Bronchial epithelial cell (primary cell): ENCODE results near the gene RGS3. TPM values are rescaled to one million over a fixed set of nuclear protein-coding genes. Genes with fewer than 3 reads are reported as not detected.
A peak's percentile ranks its signal among the peaks of the same experiment; 100 is the strongest.

Experiments used
- DNase-seq: peaks from one replicate; pipeline ENCODE4 v3.0.0-alpha.2; 2010; ENCODE audit warnings: low read depth
- FAIRE-seq: peaks from 2 replicates; lab custom pipeline; 2011; peaks lifted over from hg19 to GRCh38; lab: Jason Lieb, UNC
- H3K27me3 ChIP-seq: 2 replicates; pipeline ENCODE4 v1.5.1; 2011; ENCODE audit warnings: low read length; ENCODE audit not compliant: control insufficient read depth, insufficient read depth
- H3K36me3 ChIP-seq: 2 replicates; pipeline ENCODE4 v1.5.1; 2011; ENCODE audit warnings: low read length; ENCODE audit not compliant: control insufficient read depth, insufficient read depth
- H3K4me3 ChIP-seq: 2 replicates; pipeline ENCODE4 v1.5.1; 2011; ENCODE audit warnings: mild to moderate bottlenecking, low read depth, low read length, control low read depth
- CTCF ChIP-seq: IDR thresholded peaks from 2 replicates; pipeline ENCODE4 v1.5.1; 2011; ENCODE audit warnings: mild to moderate bottlenecking, moderate library complexity, low read length, control low read depth, inconsistent platforms; ENCODE audit not compliant: insufficient read depth, severe bottlenecking
- total RNA-seq: library from RNA; depleted of rRNA; stranded (reverse); fragments of >200 nt; gene quantifications from 2 replicates; pipeline ENCODE4 v1.2.1, GENCODE V29; 2014

Gene RGS3
- total RNA-seq, 1 donor from 2014 or later, result 22.1 TPM

- FAIRE-seq (no peak), DNase-seq (no peak)
- H3K27me3 ChIP-seq, result peaks cover 2% of the 10 kb centered on the region
- H3K4me3 ChIP-seq, result no peak overlapping the region
- H3K36me3 ChIP-seq, result no peaks in the 10 kb centered on the region
- no peak for TF ChIP-seq CTCF
Measured at GRCh38 chr9:113640418-113640817, 176.9 kb downstream of the RGS3 start.

- DNase-seq, result no peak
Measured at GRCh38 chr9:113641100-113641885, 177.8 kb downstream of the RGS3 start.

GRCh38 chr9:113644321-113644720 lies 180.8 kb downstream of the RGS3 start:
- no peak for DNase-seq
- TF ChIP-seq CTCF, result no peak
- H3K4me3 ChIP-seq, result no peak overlapping the region
- no peaks in the 10 kb centered on the region for H3K36me3 ChIP-seq
- H3K27me3 ChIP-seq, result no peaks in the 10 kb centered on the region
- no peak for FAIRE-seq

More at GRCh38 chr9:113641100-113641885, 177.8 kb downstream of the RGS3 start:
- Histone ChIP-seq H3K36me3 (no peaks in the 10 kb centered on the region), H3K27me3 (no peaks in the 10 kb centered on the region), H3K4me3 (no peak overlapping the region)
- FAIRE-seq, result no peak
- no peak for TF ChIP-seq CTCF

- peak; percentile 58 for FAIRE-seq
- DNase-seq, result no peak
- H3K4me3 ChIP-seq, result no peak overlapping the region
- H3K27me3 ChIP-seq, result no peaks in the 10 kb centered on the region
- no peaks in the 10 kb centered on the region for H3K36me3 ChIP-seq
- TF ChIP-seq CTCF, result no peak
Measured at GRCh38 chr9:113645227-113645977, 181.9 kb downstream of the RGS3 start.

GRCh38 chr9:113645978-113646253 lies 182.4 kb downstream of the RGS3 start:
- no peak for TF ChIP-seq CTCF
- DNase-seq (no peak), FAIRE-seq (peak; percentile 23)
- Histone ChIP-seq H3K36me3 (no peaks in the 10 kb centered on the region), H3K4me3 (no peak overlapping the region), H3K27me3 (no peaks in the 10 kb centered on the region)
